Muscle layer of duodenum (tissue), 2 donors: Measurements from ENCODE around the gene EPN3.

Source experiments
- H3K27ac ChIP-seq: one replicate; pipeline ENCODE4 v1.7.0; 2013; ENCODE audit warnings: mild to moderate bottlenecking, low read length
- H3K27me3 ChIP-seq: one replicate; pipeline ENCODE4 v1.7.0; 2013; ENCODE audit warnings: low read depth, mild to moderate bottlenecking, control low read depth, low read length
- H3K36me3 ChIP-seq, 2 donors: one replicate each; pipeline ENCODE4 v1.7.0; 2013; ENCODE audit warnings: low read length in 2 of 2, control low read depth in 1 of 2, mild to moderate bottlenecking in 1 of 2; ENCODE audit not compliant: insufficient read depth in 2 of 2, control insufficient read depth in 1 of 2
- H3K4me1 ChIP-seq, 2 donors: one replicate each; pipeline ENCODE4 v1.7.0; 2013; ENCODE audit warnings: low read length in 2 of 2, mild to moderate bottlenecking in 2 of 2, control low read depth in 1 of 2, moderate library complexity in 1 of 2; ENCODE audit not compliant: insufficient read depth in 2 of 2, control insufficient read depth in 1 of 2
- H3K4me3 ChIP-seq, 2 donors: one replicate each; pipeline ENCODE4 v1.7.0; 2013; ENCODE audit warnings: low read length in 2 of 2, low read depth in 1 of 2, mild to moderate bottlenecking in 1 of 2
- H3K9me3 ChIP-seq, 2 donors: one replicate each; pipeline ENCODE4 v1.7.0; 2013; ENCODE audit warnings: low read length in 2 of 2, control low read depth in 1 of 2, mild to moderate bottlenecking in 1 of 2; ENCODE audit not compliant: control insufficient read depth in 1 of 2
- donor health status: healthy.

Gene EPN3

GRCh38 chr17:50513495-50513894, 19.0 kb upstream of the EPN3 start:
- Histone ChIP-seq H3K36me3 (no peaks in the 10 kb centered on the region), H3K4me3 (no peak overlapping the region), H3K27me3 (no peaks in the 10 kb centered on the region), H3K27ac (no peak overlapping the region), H3K4me1 (peaks cover 7 to 8% of the 10 kb centered on the region in 2 donors), H3K9me3 (no peaks in the 10 kb centered on the region)

- Histone ChIP-seq H3K27ac (no peak overlapping the region), H3K36me3 (no peaks in the 10 kb centered on the region), H3K4me1 (peaks cover 0 to 3% of the 10 kb centered on the region in 2 donors)
These were observed 18.1 kb upstream of the EPN3 start for GRCh38 chr17:50514388-50514787.

GRCh38 chr17:50514936-50515702, 17.4 kb upstream of the EPN3 start:
- H3K4me1 ChIP-seq, result peaks cover 0 to 3% of the 10 kb centered on the region in 2 donors
- H3K4me3 ChIP-seq, result no peak overlapping the region
- H3K9me3 ChIP-seq, result no peaks in the 10 kb centered on the region
- no peak overlapping the region for H3K27ac ChIP-seq
- H3K36me3 ChIP-seq, result no peaks in the 10 kb centered on the region
- no peaks in the 10 kb centered on the region for H3K27me3 ChIP-seq

More at GRCh38 chr17:50514388-50514787, 18.1 kb upstream of the EPN3 start:
- no peak overlapping the region for H3K4me3 ChIP-seq
- no peaks in the 10 kb centered on the region for H3K27me3 ChIP-seq
- no peaks in the 10 kb centered on the region for H3K9me3 ChIP-seq

- no peak overlapping the region for H3K4me3 ChIP-seq
- H3K4me1 ChIP-seq, result peaks cover 0 to 3% of the 10 kb centered on the region in 2 donors
- no peak overlapping the region for H3K27ac ChIP-seq
- no peaks in the 10 kb centered on the region for H3K27me3 ChIP-seq
- H3K9me3 ChIP-seq, result no peaks in the 10 kb centered on the region
- no peaks in the 10 kb centered on the region for H3K36me3 ChIP-seq
These were observed 15.5 kb upstream of the EPN3 start for GRCh38 chr17:50517011-50517410.

GRCh38 chr17:50517504-50518383, 14.8 kb upstream of the EPN3 start:
- no peak overlapping the region for H3K4me3 ChIP-seq
- no peaks in the 10 kb centered on the region for H3K27me3 ChIP-seq
- H3K9me3 ChIP-seq, result no peaks in the 10 kb centered on the region
- no peaks in the 10 kb centered on the region for H3K36me3 ChIP-seq
- no peak overlapping the region for H3K27ac ChIP-seq
- peaks cover 0 to 3% of the 10 kb centered on the region in 2 donors for H3K4me1 ChIP-seq

- Histone ChIP-seq H3K27me3 (no peaks in the 10 kb centered on the region), H3K27ac (no peak overlapping the region), H3K36me3 (no peaks in the 10 kb centered on the region), H3K4me3 (no peak overlapping the region), H3K9me3 (no peaks in the 10 kb centered on the region), H3K4me1 (peaks cover 0 to 3% of the 10 kb centered on the region in 2 donors)
These were observed 14.0 kb upstream of the EPN3 start for GRCh38 chr17:50518384-50519023.

- Histone ChIP-seq H3K36me3 (no peaks in the 10 kb centered on the region), H3K27me3 (no peaks in the 10 kb centered on the region), H3K27ac (no peak overlapping the region), H3K9me3 (no peaks in the 10 kb centered on the region), H3K4me1 (peaks cover 0 to 3% of the 10 kb centered on the region in 2 donors), H3K4me3 (no peak overlapping the region)
These were observed 13.2 kb upstream of the EPN3 start for GRCh38 chr17:50519141-50519834.

- no peaks in the 10 kb centered on the region for H3K4me1 ChIP-seq
- H3K27me3 ChIP-seq, result no peaks in the 10 kb centered on the region
- H3K27ac ChIP-seq, result no peak overlapping the region
- H3K36me3 ChIP-seq, result no peaks in the 10 kb centered on the region
- H3K4me3 ChIP-seq, result no peak overlapping the region
- no peaks in the 10 kb centered on the region for H3K9me3 ChIP-seq
These were observed 12.1 kb upstream of the EPN3 start for GRCh38 chr17:50520483-50520882.

GRCh38 chr17:50521514-50521913, 11.0 kb upstream of the EPN3 start:
- Histone ChIP-seq H3K4me1 (no peaks in the 10 kb centered on the region), H3K27ac (no peak overlapping the region), H3K36me3 (no peaks in the 10 kb centered on the region), H3K9me3 (no peaks in the 10 kb centered on the region), H3K27me3 (no peaks in the 10 kb centered on the region), H3K4me3 (no peak overlapping the region)

- Histone ChIP-seq H3K27ac (no peak overlapping the region), H3K4me3 (no peak overlapping the region), H3K9me3 (no peaks in the 10 kb centered on the region), H3K4me1 (no peaks in the 10 kb centered on the region), H3K27me3 (no peaks in the 10 kb centered on the region), H3K36me3 (no peaks in the 10 kb centered on the region)
These were observed 9.8 kb upstream of the EPN3 start for GRCh38 chr17:50522766-50523165.

- no peaks in the 10 kb centered on the region for H3K36me3 ChIP-seq
- no peaks in the 10 kb centered on the region for H3K9me3 ChIP-seq
These were observed 9.3 kb upstream of the EPN3 start for GRCh38 chr17:50523208-50523607.

More at GRCh38 chr17:50523208-50523607, 9.3 kb upstream of the EPN3 start:
- Histone ChIP-seq H3K4me1 (no peaks in the 10 kb centered on the region), H3K27me3 (no peaks in the 10 kb centered on the region), H3K27ac (no peak overlapping the region), H3K4me3 (no peak overlapping the region)
